ENCODE data around the gene TM9SF3.
A peak's percentile ranks its signal among the peaks of the same experiment; 100 is the strongest.

The TM9SF3 gene

GRCh38 chr10:96497391-96497790 is 89.4 kb downstream of the TM9SF3 start:
- Mint-ChIP-seq H3K27ac (no peak overlapping the region), H3K4me1 (no peaks in the 10 kb centered on the region), H3K4me3 (no peak overlapping the region), H3K36me3 (ENCODE audit: low read depth) (no peaks in the 10 kb centered on the region), H3K27me3 (peaks cover 14% of the 10 kb centered on the region), H3K9me3 (no peaks in the 10 kb centered on the region)
- no peak for ATAC-seq
- DNase-seq: no peak

GRCh38 chr10:96496281-96496925 is 90.4 kb downstream of the TM9SF3 start:
- H3K36me3 Mint-ChIP-seq (ENCODE audit: low read depth): no peaks in the 10 kb centered on the region
- H3K9me3 Mint-ChIP-seq: no peaks in the 10 kb centered on the region
- ATAC-seq: peak; percentile 49
- peaks cover 9% of the 10 kb centered on the region for H3K27me3 Mint-ChIP-seq
- no peak for DNase-seq
- H3K27ac Mint-ChIP-seq: no peak overlapping the region
- H3K4me1 Mint-ChIP-seq: no peaks in the 10 kb centered on the region
- no peak overlapping the region for H3K4me3 Mint-ChIP-seq

- Mint-ChIP-seq H3K27me3 (peaks cover 5% of the 10 kb centered on the region), H3K36me3 (ENCODE audit: low read depth) (no peaks in the 10 kb centered on the region), H3K9me3 (no peaks in the 10 kb centered on the region), H3K27ac (no peak overlapping the region), H3K4me1 (no peaks in the 10 kb centered on the region), H3K4me3 (no peak overlapping the region)
- DNase-seq (no peak), ATAC-seq (no peak)
These were observed 91.3 kb downstream of the TM9SF3 start for GRCh38 chr10:96495544-96495943.

- H3K4me3 Mint-ChIP-seq: no peak overlapping the region
- no peaks in the 10 kb centered on the region for H3K4me1 Mint-ChIP-seq
- H3K27me3 Mint-ChIP-seq: peaks cover 5% of the 10 kb centered on the region
- H3K9me3 Mint-ChIP-seq: no peaks in the 10 kb centered on the region
- DNase-seq: no peak
- no peak overlapping the region for H3K27ac Mint-ChIP-seq
- H3K36me3 Mint-ChIP-seq (ENCODE audit: low read depth): no peaks in the 10 kb centered on the region
- ATAC-seq: no peak
These were observed 92.1 kb downstream of the TM9SF3 start for GRCh38 chr10:96494694-96495093.

GRCh38 chr10:96493871-96494525 is 92.8 kb downstream of the TM9SF3 start:
- Mint-ChIP-seq H3K4me1 (no peaks in the 10 kb centered on the region), H3K27me3 (peaks cover 9% of the 10 kb centered on the region), H3K27ac (no peak overlapping the region), H3K9me3 (no peaks in the 10 kb centered on the region), H3K4me3 (no peak overlapping the region), H3K36me3 (ENCODE audit: low read depth) (no peaks in the 10 kb centered on the region)
- DNase-seq (no peak), ATAC-seq (no peak)

- Mint-ChIP-seq H3K36me3 (ENCODE audit: low read depth) (no peaks in the 10 kb centered on the region), H3K9me3 (no peaks in the 10 kb centered on the region), H3K4me3 (no peak overlapping the region), H3K27me3 (peaks cover 9% of the 10 kb centered on the region), H3K4me1 (no peaks in the 10 kb centered on the region), H3K27ac (no peak overlapping the region)
- DNase-seq (no peak), ATAC-seq (no peak)
These were observed 93.6 kb downstream of the TM9SF3 start for GRCh38 chr10:96493254-96493653.

GRCh38 chr10:96491303-96491702 is 95.5 kb downstream of the TM9SF3 start:
- Mint-ChIP-seq H3K27me3 (peaks cover 9% of the 10 kb centered on the region), H3K27ac (no peak overlapping the region), H3K36me3 (ENCODE audit: low read depth) (no peaks in the 10 kb centered on the region), H3K4me3 (no peak overlapping the region), H3K9me3 (no peaks in the 10 kb centered on the region), H3K4me1 (no peaks in the 10 kb centered on the region)
- DNase-seq: no peak
- no peak for ATAC-seq

GRCh38 chr10:96488161-96488935 is 98.5 kb downstream of the TM9SF3 start:
- no peak for DNase-seq
- no peak for ATAC-seq
- H3K36me3 Mint-ChIP-seq (ENCODE audit: low read depth): no peaks in the 10 kb centered on the region

GRCh38 chr10:96482815-96483588 is 103.8 kb downstream of the TM9SF3 start:
- ATAC-seq: no peak
- DNase-seq: no peak
- H3K36me3 Mint-ChIP-seq (ENCODE audit: low read depth): no peaks in the 10 kb centered on the region
- H3K9me3 Mint-ChIP-seq: no peaks in the 10 kb centered on the region
- no peaks in the 10 kb centered on the region for H3K4me1 Mint-ChIP-seq
- peaks cover 15% of the 10 kb centered on the region for H3K27me3 Mint-ChIP-seq
- H3K27ac Mint-ChIP-seq: no peak overlapping the region
- H3K4me3 Mint-ChIP-seq: no peak overlapping the region

More at GRCh38 chr10:96488161-96488935, 98.5 kb downstream of the TM9SF3 start:
- no peak overlapping the region for H3K27ac Mint-ChIP-seq
- H3K9me3 Mint-ChIP-seq: no peaks in the 10 kb centered on the region
- H3K27me3 Mint-ChIP-seq: peaks cover 11% of the 10 kb centered on the region
- H3K4me3 Mint-ChIP-seq: no peak overlapping the region
- H3K4me1 Mint-ChIP-seq: no peaks in the 10 kb centered on the region

- Mint-ChIP-seq H3K4me3 (no peak overlapping the region), H3K9me3 (no peaks in the 10 kb centered on the region), H3K27ac (no peak overlapping the region), H3K4me1 (no peaks in the 10 kb centered on the region), H3K27me3 (peaks cover 10% of the 10 kb centered on the region), H3K36me3 (ENCODE audit: low read depth) (no peaks in the 10 kb centered on the region)
- DNase-seq (no peak), ATAC-seq (no peak)
These were observed 108.5 kb downstream of the TM9SF3 start for GRCh38 chr10:96478355-96478754.

GRCh38 chr10:96473866-96474265 is 112.9 kb downstream of the TM9SF3 start:
- H3K27me3 Mint-ChIP-seq: peaks cover 7% of the 10 kb centered on the region
- H3K4me3 Mint-ChIP-seq: no peak overlapping the region
- H3K36me3 Mint-ChIP-seq (ENCODE audit: low read depth): no peaks in the 10 kb centered on the region
- H3K9me3 Mint-ChIP-seq: no peaks in the 10 kb centered on the region
- no peaks in the 10 kb centered on the region for H3K4me1 Mint-ChIP-seq
- DNase-seq: no peak
- no peak for ATAC-seq
- no peak overlapping the region for H3K27ac Mint-ChIP-seq

GRCh38 chr10:96470116-96470743 is 116.6 kb downstream of the TM9SF3 start:
- no peak overlapping the region for H3K4me3 Mint-ChIP-seq
- H3K27ac Mint-ChIP-seq: no peak overlapping the region
- no peaks in the 10 kb centered on the region for H3K9me3 Mint-ChIP-seq
- H3K4me1 Mint-ChIP-seq: no peaks in the 10 kb centered on the region
- no peaks in the 10 kb centered on the region for H3K36me3 Mint-ChIP-seq (ENCODE audit: low read depth)
- ATAC-seq (peak; percentile 79), DNase-seq (peak; percentile 35)
- peaks cover 9% of the 10 kb centered on the region for H3K27me3 Mint-ChIP-seq

GRCh38 chr10:96468845-96469244 is 118.0 kb downstream of the TM9SF3 start:
- H3K27me3 Mint-ChIP-seq: peaks cover 7% of the 10 kb centered on the region
- no peak for ATAC-seq
- no peak for DNase-seq
- H3K4me1 Mint-ChIP-seq: no peaks in the 10 kb centered on the region
- no peaks in the 10 kb centered on the region for H3K36me3 Mint-ChIP-seq (ENCODE audit: low read depth)
- H3K27ac Mint-ChIP-seq: no peak overlapping the region
- no peak overlapping the region for H3K4me3 Mint-ChIP-seq
- H3K9me3 Mint-ChIP-seq: no peaks in the 10 kb centered on the region

Data from activated naive CD8-positive, alpha-beta T cell treated with anti-CD3 and anti-CD28 coated beads, Interleukin-2, amount 50 U/mL, for 24 hours (primary cell).